Measurements from ENCODE around the gene RRP36.
A peak's percentile ranks its signal among the peaks of the same experiment; 100 is the strongest.
"Not testable (repeated sequence)": the region's sequence is repeated elsewhere in the genome, so short reads cannot be mapped to it uniquely, and the experiment has no call there.

Gene RRP36

DNA sequence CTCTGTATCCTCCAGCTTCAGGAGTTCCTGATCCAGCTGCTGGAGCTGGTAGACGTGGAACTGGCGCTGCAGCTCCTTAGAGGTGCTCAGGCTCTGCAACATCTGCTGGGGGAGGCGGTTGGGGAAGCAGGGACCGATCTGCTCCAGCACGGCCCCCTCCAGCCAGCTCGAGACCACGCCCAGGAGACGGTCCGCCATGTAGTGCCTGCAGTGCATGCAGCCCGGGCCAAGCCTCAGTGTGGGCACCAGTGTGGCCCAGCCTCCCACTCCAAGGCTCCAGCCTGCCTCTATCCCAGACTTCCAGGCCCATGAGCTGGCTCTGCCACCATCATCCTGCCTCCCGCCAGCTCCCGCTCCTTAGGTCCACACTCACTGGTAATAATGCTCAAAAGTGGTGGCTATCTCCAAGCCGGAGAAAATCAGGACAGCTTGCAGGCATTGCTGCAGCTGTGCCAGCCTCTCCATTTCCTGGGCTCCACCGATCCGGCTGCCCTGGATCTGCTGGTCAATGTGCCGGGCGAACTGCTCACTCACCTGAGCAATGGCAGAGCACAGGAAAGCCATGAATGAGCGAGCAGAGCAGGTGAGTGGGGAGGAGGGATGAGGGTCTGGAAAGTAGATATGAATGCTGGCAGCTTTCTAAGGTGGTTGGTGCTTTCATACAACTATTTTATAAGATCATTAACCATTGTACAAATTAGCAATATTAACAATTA, 19.3 kb downstream of the RRP36 start:
- DNase-seq, result no peak

GRCh38 chr6:43041475-43041874, 20.1 kb downstream of the RRP36 start:
- not testable (repeated sequence) for DNase-seq

GRCh38 chr6:43043310-43043709, 21.9 kb downstream of the RRP36 start:
- no peak for DNase-seq

DNA sequence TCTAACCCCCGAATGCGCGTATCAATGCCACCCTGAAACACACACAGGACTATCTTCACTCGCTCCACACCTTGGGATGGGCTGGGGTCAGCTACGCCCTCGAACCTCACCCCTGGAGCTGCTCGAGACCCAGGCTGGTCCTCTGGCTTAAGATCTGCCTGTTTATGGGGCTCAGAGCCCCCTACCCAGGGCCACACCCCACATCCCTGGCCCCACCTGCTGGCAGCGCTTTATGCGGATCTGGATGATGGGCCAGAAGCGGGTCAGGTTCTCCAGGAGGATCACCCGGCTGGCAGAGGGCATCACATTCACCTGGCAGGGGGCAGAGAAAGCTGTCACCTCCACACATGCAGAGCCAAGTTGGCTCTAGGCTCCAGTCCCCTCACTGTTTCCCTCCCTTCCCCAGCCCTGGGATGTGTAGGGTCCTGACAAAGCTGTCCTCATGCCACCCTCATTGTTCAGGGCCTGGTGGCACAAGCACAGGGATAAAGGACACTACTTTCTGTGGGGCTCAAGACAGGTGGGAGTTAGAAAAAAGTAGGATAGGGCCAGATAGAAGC, 24.0 kb downstream of the RRP36 start:
- no peak for DNase-seq

DNA sequence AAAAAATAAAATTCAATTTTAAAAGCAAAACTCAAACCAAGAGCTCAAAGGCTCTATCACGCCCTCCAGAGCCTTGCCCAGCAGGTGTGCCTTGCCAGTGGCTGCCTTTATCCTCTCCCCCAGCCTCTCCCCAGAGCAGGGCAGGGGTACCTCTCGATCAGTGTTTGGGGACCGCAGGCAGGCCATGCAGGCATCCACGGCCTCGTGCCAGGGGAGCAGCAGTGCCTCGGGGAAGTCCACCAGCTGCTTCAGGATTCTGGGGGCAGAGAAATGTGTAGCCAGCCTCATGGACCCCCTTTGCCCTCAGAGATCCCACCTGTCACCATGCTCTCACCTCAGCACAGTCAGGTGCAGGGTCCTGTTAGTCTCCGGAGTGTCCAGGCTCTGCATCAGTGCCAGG, 26.6 kb downstream of the RRP36 start:
- DNase-seq, result no peak

DNA sequence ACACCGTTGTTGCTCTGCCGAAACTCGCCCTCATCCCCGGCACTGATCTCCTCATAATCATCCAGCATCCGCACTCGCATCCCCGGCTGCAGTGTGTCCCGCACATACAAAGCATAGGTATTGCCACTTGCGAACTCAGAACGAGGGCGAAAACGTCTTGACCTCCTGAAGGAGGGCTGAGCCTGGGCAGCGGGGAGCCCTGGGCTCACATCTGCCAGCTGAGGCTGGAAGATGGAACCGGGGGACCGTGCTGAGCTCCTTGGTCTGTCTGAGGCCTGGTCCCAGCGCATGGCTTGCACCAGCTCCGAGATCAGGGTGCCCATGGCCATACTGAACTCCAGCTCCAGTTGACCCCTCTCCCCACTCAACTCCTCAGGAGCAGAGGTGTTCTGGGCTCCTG, 29.6 kb downstream of the RRP36 start:
- DNase-seq, result no peak

- DNase-seq, result no peak
Measured at GRCh38 chr6:43052225-43052841, 30.9 kb downstream of the RRP36 start.

GRCh38 chr6:43052842-43053544, 31.6 kb downstream of the RRP36 start:
- DNase-seq, result no peak

DNA sequence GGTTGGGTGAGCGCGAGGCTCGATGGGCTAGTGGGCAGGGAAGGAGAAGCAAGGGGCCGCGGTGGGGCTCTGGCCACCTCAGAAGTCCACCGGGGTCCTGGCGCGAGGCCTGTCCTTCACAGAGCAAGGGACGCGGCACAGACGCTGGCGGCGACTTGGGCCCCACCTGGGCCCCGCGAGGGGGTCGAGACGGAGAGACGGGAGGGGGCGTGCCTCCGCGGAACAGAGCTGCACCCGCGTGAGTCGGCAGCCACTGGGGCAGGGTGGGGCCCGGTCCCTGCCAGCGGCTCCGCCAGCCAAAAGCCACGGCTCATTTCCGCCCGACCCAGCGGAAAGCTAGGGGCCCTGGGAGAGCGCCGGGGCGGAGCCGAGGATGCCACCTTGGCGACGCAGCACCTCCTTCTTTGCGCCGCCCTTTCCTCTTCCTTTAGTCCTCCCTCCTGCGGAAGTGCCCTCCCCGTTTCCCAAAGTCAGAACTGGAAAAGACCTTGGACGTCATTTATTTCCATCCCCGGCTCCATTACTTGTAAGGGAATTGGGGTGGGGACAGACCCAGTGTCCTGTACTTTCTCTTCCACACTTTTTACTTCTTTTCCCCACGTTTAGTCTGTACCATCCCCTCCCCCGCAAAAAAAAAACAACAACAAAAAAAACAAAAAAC, 32.3 kb downstream of the RRP36 start, which contains the start of gene CUL7:
Gene CUL7 (minus strand): TSS at position 307 of the 661 bp plus-strand sequence. CDS start 1,063 bp downstream, outside the sequence.
- DNase-seq, result peak; percentile 96

GRCh38 chr6:43054206-43054943, 33.0 kb downstream of the RRP36 start:
- no peak for DNase-seq

- no peak for DNase-seq
Measured at GRCh38 chr6:43055966-43056365, 34.5 kb downstream of the RRP36 start.

DNA sequence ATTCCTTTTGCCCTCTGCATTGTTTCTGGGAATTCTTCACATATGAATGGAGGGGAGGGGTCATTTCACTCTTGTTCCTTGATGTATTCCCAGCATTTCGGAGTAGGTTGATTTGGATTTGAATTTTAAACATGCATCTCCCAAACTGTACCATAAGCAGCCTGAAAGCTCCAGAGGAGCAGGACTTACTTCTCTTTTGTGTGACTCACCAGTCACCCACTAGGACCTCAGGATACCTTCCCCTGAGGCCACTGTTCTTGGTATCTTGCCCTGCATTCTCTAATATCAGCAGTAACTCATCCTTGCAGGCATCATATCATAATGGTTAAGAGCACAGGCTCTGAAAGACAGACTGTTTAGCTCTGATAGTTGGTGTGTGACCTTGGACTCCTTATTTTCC, 37.1 kb downstream of the RRP36 start:
- DNase-seq, result no peak

GRCh38 chr6:43059168-43060033, 38.0 kb downstream of the RRP36 start, which contains the start of the genes KLC4 and MRPL2:
Gene KLC4, plus strand, starts transcription at chr6:43059631. Its CDS starts 1,705 bp downstream, at chr6:43061336.
Gene MRPL2, minus strand, starts transcription at chr6:43059434. Its CDS starts 53 bp downstream, at chr6:43059381.
- DNase-seq, result peak; percentile 99

DNA sequence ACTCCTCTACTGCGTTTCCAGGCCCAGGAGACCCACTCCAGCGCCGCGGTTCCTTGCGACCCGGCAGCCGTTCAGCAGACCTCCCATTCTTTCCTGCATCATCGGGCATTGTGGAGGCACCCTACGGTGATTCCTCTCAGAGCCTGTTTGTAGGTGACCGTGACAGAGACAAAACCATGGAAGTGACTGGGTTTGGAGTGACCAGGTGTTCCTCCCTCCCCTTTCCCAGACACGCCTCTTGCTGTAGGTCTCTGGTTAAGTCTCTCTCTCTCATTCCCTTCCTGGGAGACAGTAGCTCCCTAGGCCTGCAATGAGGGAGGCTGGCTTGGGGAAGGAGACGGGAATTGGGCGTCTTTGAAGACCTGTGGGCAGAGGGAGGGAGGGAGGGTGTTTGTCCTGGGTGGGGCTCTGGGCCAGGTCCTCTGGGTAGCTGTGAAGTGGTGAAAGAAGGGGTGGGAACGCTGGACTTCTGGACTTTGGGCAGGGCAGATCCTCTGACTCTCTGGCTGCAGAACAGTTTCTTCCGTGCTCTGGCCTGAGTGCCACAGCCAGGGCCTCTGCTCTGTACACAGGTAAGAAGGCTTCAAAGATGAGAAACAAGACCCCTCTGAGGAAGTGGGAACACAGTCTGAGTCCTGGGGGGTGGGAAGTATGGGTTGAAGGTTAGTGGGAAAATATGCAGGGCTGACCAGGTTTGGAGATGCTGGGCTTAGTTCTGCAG, 38.8 kb downstream of the RRP36 start:
- no peak for DNase-seq

GRCh38 chr6:43060755-43061633, 39.6 kb downstream of the RRP36 start:
- no peak for DNase-seq

GRCh38 chr6:43061861-43062260, 40.4 kb downstream of the RRP36 start:
- DNase-seq, result no peak

DNA sequence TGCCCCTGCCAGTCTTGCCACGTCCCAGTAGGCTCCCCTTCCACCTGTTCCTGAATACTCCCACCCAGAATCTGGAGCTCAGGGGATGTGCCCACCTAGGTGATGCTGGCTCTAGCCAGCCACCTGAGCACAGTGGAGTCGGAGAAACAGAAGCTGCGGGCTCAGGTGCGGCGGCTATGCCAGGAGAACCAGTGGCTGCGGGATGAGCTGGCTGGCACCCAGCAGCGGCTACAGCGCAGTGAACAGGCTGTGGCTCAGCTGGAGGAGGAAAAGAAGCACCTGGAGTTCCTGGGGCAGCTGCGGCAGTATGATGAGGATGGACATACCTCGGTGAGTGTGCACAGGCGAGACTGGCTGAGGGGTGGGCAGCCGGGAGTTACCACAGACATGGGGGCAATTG, 41.4 kb downstream of the RRP36 start:
- no peak for DNase-seq

- peak; percentile 65 for DNase-seq
Measured at GRCh38 chr6:43070028-43070632, 48.7 kb downstream of the RRP36 start.

All from HCEC 1CT (cell line).